GM10266 (cell line): ENCODE results near the gene GSG1L.

Source experiments
- DNase-seq: peaks from one replicate; pipeline ENCODE4 v3.0.0; 2012; ENCODE audit errors: extremely low spot score
- TF ChIP-seq, protein P1 (sequence below): IDR thresholded peaks from 2 replicates; pipeline ENCODE4 v1.5.1; 2012; ENCODE audit warnings: mild to moderate bottlenecking, low read depth; ENCODE audit not compliant: control insufficient read depth, insufficient read depth; ENCODE audit errors: missing control alignments

GSG1L gene

DNA sequence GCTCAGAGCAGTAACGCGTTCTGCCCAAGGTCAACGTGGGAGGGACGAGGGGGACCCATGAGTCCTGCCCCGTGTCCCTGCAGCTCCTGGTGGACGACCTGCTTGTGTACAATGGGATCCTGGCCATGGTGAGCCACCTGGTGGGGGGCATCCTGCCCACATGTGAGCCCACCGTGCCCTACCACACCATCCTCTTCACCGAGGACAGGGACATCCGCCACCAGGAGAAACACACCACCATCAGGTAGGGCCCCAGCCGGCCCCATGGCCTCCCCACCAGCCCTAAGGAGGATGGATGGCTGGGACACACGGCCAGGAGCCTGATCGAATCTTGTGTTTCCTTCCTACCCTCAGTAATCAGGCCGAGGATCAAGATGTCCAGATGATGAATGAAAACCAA lies 286.0 kb downstream of the GSG1L start:
- DNase-seq, result no peak
- TF ChIP-seq, protein P1, sequence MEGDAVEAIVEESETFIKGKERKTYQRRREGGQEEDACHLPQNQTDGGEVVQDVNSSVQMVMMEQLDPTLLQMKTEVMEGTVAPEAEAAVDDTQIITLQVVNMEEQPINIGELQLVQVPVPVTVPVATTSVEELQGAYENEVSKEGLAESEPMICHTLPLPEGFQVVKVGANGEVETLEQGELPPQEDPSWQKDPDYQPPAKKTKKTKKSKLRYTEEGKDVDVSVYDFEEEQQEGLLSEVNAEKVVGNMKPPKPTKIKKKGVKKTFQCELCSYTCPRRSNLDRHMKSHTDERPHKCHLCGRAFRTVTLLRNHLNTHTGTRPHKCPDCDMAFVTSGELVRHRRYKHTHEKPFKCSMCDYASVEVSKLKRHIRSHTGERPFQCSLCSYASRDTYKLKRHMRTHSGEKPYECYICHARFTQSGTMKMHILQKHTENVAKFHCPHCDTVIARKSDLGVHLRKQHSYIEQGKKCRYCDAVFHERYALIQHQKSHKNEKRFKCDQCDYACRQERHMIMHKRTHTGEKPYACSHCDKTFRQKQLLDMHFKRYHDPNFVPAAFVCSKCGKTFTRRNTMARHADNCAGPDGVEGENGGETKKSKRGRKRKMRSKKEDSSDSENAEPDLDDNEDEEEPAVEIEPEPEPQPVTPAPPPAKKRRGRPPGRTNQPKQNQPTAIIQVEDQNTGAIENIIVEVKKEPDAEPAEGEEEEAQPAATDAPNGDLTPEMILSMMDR, result no peak

DNA sequence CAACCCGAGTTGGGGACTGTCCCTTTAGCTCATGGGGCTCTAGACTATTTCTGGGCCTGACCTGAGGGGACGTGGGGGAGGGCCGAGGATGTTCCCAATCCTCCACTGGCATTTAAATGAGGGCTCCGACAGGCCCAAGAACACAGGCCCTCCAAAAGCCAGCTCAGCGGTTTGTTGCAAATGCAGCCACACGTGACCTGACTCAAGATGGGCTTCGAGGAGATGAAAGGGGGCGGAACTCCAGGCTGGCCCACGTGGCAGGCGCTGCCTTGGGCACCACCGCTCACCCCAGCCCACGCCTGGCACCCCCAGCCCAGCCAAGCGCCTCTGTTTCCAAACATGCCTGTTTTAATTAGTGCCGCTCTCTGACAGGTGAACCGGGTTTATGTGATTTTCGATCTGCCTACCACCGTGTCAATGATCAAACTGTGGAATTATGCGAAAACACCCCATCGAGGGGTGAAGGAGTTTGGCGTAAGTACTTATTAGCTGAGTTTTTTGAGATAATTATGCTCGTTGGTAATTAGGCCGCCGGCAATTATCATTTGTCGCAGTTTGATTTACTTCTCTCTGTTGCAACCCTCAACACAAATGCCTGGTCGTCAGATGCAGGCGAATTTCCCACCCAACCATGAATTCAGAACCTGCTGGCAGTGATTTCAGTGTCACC lies 286.8 kb downstream of the GSG1L start:
- DNase-seq, result no peak
- TF ChIP-seq, protein P1, result no peak

DNA sequence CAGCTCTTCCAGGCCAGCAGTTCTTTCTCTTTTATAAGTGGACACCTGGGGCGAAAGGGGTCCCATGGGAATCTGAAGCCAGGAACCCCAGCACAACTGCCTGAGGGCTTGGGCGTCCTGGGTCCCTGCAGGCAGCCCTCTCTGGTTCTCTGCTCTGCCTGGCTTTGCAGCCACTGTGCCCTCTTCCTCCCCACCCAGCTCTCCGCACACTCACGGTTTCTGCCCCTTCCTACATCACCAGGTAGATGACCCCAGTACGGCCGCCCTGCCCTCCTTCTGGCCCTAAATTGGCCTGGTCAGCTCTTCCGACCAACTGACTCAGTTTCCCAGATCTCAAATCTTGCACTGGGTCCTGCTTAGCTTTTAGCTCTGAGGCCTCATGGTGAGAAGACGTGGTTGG lies 288.3 kb downstream of the GSG1L start:
- TF ChIP-seq, protein P1, result no peak
- no peak for DNase-seq

DNA sequence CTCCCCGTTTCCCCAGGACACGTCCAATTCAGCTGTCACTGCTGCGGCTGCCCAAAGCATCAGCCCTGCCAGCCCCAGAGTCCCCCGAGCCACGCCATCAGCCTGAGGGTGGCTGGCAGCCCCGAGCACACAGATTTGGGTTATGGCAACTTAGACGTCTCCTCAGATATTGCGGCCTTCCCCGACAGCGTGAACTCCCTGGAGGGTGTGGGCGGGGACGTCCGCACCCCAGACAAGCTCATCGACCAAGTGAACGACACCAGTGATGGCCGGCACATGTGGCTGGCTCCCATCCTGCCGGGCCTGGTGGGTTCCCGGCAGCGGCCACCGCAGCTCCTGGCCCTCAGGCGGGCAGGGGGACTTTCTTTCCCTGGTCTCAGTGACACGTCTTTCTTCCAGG lies 288.7 kb downstream of the GSG1L start:
- no peak for DNase-seq
- TF ChIP-seq, protein P1, result no peak

DNA sequence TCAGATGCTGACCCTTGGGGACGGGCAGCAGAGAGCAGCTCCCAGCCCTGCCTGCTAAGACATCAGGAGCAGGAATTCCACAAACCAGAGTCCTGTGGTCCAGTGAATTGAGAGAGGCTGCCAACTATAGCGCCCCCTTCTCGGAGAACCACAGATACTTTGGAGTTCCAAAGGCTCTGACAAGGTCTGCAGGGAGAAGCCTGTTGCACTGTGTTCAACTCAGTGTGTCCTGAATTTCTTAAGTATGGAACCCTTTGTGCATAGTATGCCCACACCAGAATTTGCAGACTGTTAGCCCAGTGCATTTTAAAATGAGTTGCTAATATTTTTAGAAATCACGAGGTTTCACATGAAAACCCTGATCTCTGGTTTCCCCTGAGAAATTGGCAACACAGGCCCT lies 290.2 kb downstream of the GSG1L start:
- no peak for DNase-seq
- TF ChIP-seq, protein P1, result no peak

DNA sequence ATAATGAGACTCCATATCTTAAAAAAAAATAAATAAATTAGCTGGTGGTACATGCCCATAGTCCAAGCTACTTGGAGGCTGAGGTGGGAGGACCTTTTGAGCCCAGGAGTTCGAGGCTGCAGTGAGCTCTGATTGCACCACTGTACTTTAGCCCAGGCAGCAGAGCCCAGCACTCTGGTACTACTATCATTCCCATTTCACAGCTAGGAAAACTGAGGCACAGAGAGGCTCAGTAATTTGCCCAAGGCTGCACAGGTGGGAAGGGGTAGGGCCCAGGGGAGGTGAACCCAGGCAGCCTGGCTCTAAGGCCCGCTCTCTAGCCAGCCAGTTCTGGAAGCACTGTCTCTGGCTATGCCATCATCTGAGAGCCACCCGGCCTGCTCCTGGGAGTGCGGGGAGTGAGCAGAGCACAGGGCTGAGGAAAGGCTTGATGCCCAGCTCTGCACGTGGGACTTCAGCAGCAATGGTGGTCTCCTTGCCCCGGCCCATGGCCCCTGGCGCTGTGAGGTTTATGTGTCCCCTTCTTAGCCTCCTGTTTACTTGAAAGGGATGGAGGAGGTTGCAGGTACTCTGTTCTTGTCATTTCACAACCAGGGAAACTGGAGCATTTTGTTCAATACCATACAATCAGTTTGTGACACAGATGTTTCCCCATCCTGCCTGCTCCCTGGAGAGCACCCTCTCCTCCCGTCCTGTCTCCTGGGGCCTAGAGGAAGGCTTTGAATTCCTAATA lies 291.3 kb downstream of the GSG1L start:
- TF ChIP-seq, protein P1, result no peak
- DNase-seq, result no peak
